NK-92 (cell line): ENCODE data around the gene MRM2.

Experiments used
- DNase-seq: peaks from one replicate; lab custom pipeline; 2025; ENCODE audit not compliant: unreplicated experiment; lab: John Stamatoyannopoulos, UW

MRM2 gene

DNA sequence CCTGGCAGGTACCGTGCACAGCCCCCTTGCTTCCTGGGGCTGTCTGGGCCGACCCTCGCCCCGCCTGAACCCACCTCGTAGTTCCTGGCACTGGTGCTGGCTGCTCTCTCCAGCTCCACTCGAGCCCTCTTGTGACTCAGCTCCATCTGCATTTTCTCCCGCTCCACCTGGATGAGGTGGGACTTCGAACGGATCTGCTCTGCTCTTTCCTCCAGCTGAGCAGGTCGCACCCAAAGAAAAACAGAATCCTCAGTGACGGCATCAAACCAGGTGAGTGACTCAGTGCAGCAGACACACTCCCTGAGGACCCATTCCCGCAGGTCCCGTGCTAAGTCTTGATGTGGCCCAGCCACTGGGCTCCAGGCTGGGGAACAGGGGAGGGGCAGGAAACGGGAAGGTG is 16.7 kb downstream of the MRM2 start:
- no peak for DNase-seq

DNA sequence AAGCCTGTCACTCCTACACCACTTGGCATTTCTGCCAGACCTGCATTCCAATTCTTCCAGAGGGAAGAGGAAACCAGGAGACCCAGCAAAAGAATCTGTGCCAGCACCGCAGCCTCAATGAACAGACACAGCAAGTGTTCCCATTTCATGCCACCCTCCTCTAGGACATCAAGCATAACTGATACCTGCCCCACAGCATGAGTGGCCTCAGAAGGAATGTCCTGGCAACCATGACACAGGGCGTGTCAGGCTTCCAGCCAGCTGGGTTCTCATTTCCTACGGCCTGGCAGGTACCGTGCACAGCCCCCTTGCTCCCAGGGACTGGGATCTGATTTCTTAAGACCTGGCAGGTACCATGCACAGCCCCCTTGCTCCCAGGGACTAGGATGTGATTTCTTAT is 17.1 kb downstream of the MRM2 start:
- no peak for DNase-seq

DNA sequence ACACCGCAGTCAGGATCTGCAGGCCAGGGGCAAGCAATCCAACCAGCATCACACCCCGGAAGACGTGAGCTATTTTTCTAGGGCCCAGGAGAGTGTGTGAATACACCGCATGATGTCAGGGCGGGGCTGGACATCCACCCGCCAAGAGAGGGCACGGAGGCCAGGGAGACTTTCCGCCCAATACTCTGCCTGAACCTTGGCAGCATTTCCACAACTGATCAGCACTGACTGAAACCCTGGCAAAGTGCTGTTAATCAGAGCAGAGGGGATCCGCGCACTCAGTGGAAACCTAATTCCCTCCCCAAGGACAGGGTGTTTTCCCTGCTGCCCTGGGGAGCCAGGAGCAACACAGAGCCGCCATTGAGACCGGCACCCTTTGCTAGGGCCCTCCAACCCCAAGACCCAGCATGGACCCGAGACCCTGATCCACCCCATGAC is 17.5 kb downstream of the MRM2 start:
- no peak for DNase-seq

DNA sequence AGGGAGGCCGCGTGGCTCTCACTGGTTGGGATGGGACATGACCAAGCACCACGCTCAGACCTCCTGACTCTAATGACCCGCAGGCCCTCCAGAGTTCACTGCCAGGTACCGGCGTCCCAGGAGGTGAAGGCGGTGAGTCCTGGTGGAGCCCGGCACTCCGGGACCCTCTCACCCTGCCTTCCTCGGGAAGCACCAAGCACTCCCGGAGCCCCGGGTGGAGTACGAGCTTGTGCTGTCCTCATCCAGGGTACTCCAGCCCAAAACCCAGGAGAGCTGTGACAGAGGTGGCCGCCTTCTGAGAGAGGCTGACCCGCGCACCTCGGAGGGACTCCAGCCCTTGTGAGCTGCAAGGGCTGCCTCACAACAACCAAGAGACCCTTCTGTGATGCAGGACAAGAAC is 18.7 kb downstream of the MRM2 start:
- no peak for DNase-seq

DNA sequence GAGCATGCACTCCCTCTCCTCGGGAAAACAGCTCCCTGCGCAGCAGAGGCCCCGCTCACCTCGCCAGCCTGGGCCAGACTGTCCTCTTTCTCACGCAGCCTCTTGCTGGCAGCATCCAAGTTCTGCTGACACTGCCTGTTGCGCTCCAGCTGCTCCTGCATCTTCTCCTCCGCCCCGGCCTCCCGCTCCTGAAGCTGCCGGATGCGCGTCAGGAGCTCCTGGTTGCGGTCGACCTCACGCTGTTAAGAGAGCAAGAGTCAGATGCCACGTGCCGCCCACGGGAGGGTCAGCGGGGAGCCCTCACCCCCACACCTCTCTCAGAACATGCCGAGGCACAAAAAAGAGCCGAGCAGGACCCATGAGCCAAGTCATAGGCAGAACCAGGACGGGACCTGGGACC is 19.5 kb downstream of the MRM2 start:
- no peak for DNase-seq

DNA sequence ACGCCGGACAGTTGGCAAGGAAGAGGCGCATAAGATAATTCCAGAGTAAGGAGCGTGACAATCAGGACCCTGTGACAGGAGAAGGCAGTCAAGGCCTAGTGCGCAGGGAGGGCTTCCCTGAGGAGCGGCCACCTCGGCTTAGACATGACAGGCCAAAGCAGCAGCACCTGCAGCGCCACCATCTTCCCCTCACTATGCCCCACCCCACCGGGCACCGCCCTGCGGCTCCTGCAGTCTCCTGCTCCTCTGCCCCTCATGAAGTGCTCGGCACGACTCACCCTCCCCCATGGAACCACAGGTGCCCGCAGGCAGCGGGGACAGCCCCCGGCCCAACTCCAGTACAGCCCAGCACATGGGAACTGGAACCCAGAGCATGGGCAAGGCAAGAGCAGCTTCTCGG is 21.1 kb downstream of the MRM2 start:
- no peak for DNase-seq

DNA sequence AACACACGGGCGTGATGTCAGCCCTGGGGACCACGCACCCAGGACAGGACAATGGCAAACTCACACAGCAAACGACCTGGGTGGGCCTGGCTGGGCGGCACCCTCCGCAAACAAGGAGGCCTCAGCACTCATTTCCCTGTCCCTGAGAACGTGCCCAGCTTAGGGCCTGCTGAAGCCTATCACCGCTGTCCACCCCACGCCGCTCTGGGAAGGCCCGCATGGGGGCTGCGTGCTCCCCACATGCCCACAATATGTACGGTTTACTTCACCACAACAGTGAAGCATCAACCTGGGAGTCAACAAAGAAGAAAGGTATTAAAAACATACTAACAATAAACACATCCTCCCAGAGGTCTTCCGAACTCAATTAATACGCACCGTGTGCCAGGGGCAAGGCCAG is 21.5 kb downstream of the MRM2 start:
- no peak for DNase-seq

DNA sequence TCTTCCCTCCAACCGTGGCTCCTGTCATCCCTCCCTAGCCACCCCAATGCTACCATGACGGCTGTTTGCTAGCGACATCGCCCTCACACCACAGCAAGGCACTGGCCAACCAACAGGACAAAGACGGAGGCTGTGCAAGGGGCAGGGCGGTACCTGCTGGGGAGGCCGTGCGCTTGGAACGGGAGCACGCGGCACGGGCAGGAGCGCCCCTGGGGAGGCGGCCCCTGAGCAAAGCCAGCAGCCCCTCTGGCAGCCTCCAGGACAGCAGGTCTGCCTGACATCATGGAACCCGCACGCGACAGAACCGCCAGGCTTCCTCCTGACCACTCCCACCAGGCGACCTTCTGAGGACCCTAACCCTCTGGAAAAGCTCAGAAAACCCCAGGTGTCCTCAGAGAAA is 22.0 kb downstream of the MRM2 start:
- no peak for DNase-seq

DNA sequence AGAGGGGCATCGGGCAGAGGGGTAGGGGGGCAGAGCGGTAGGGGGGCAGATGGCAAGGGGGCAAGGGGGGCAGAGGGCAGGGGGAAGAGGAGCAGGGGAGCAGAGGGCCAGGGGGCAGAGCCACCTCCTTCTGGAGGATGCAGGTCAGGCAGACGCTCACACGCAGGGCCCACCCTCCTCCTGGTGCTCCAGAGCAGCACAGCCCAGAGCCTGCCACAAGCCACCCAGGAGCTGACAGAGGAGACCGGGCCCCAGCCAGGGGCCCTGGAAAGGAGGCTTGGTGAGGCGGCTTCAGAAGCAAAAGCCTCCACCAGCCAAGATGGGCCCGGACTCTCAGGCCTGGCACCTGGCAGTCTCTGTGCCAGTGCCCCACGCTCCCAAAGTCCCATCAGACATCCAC is 22.4 kb downstream of the MRM2 start:
- DNase-seq: no peak

DNA sequence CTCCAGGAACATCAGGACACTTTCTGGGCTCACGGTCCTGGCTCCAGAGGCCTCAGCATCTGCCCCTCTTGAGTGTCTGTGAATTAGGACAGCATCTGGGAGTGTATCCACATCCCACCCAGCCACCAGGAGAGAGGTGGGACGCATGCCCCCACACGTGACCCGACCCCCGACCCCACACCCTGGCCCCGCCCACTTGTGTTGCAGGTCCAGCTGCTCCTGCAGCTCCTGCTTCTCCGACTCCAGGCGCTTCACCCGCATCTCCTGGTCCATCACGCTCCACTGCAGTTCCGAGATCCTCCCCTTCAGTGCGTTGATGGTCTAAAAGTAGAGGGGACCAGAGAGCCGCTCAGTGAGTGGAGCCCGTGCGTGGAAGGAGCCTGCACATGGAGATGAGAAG is 22.9 kb downstream of the MRM2 start:
- DNase-seq: no peak

DNA sequence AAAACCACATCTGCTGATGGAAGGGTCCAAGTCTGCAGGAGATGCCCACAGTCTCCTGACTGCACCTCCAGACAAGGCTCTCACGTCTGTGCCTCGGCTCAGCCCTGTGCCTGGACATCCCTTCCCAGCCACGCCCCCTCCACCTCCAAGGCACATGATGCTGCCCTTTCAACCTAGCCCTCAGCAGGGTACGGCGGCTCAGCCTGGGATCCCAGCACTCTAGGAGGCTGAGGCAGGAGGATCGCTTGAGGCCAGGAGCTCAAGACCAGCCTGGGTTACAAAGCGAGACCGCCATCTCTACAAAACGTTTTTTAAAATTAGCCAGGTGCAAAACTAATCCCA is 23.6 kb downstream of the MRM2 start:
- no peak for DNase-seq

DNA sequence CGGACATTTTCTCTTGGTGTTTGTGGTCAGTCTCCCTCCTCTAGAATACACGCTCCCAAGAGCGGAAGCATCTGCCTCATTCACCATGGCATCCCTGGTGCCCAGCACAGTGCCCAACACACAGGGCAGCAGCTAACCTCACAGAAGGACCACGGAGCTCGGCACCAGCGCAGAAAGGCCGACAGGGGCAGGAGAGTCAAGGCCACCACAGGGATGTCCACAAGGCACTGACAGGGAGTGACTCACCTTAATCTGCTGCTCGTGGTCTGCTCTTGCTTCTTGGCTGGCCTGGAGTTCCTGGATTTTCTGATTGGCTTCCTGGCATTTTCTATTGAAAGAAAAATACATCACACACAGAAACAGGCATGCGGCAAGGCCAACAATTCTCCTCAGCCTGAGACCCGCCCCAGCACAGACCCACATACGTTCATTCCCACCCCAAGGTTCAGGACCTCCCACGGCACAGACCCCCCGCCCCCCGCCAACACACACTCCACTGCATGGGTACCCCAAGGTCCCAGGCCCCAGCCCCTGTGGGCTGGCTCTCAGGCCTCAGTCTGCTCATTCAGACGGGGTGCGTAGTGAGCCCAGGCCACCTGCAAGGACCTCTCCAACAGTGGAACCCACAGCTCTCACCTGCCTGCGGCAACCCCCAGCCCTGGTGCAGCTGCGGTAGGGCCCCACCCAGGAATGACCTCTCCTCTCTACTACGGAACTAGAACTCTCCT is 24.1 kb downstream of the MRM2 start:
- no peak for DNase-seq

DNA sequence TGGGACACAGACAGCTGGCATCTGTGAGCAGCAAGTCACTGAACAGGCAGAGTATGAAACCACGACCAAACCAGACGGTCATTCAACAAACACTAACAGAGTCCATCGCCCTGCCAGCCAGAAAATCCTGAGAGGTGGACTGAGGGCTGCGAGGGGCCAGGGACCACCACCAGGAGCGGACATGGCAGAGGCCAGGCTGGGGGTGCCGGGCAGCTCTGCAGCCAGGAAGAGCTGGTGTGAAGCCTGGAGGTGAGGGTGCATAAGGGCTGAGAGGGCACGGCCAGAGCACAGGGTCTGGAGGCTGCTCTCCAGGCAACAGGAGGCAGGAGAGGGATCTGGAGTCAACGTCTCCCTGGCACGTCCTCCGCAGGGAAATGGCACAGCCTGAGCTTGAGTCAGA is 24.8 kb downstream of the MRM2 start:
- DNase-seq: no peak

DNA sequence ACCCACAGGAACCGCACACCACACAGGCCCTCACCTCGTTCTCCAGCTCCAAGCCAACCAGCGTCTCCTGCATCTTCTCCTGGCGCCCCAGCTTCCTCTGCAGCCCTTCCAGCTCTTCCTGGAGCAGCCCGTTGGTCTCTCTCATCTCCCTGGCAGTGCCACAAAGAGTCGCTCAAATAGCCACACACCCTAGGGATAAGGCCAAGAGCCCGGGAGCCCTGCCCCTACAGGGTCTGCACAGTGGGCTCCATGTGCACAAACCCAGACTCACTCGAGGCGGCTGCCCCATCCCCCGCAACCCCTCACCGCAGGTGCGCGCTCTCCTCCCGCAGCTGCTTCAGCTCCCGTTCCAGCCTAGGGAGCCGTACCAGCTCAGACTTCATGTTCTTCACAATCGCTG is 26.2 kb downstream of the MRM2 start:
- DNase-seq: no peak

DNA sequence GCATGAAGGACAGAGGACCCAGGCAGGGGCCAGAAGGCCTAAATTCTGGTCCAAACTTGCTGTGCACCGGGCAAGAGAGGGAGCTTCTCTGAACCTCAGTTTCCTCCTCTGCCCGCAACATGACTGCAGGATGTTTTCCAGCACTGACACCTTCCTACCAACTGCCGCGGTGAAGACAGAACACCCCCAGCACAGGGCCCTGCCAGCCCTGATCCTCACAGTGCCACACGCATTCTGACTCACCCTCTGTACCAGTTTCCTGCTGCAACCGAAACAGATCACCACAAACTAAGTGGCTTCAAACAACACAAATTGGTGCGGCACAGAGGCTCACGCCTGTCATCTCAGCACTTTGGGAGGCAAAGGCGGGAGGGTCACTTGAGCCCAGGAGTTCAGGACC is 27.4 kb downstream of the MRM2 start:
- no peak for DNase-seq

DNA sequence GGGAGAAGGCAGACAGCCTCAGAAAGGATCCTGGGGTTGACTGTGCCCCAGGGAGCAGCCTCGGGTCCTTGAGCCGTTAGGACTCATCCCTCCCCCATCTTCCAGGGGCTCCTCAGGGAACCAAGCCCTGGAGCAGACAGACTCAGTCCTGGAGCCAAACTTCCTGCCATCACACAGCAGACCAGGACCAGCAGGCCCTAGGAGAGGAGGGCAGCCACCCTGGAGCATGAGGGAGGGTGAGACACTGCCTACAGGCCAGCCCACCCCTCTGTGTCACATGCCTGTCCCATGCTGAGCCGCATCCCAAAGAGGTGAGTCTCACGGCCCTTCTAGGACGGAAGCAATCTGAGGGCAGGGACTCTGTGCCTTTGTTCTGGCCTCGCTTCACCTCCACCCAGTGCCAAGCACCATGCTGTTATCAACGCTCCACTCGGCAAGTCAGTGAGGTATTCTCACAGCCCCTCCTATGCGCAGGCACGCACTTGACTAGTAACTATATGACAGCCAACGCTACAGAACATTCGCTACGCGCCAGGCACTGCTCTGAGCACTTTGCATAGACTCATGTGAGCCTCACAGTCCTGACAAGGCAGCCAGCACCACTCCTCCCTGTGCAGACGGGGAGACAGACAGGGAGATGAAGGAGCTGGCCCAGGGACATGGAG is 28.3 kb downstream of the MRM2 start:
- no peak for DNase-seq

DNA sequence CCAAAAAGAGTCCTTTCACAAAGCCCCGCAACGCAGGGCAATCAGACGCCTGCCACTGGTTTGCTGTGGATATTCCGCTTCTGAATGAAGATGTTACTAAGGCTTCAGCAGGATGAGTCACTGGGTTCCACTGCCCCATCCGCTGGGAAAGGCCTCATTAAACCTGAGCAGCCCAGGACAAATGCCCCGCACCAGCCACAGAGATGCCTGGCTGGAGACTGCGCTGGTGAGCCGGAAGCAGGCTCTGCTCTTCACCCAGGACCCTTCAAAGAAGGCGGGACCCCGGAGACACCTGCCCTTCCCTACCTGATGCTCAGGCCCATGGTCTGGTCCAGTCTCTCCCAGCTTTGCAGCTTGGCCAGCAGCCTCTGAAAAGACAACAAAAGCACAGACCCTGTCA is 29.1 kb downstream of the MRM2 start:
- DNase-seq: no peak

DNA sequence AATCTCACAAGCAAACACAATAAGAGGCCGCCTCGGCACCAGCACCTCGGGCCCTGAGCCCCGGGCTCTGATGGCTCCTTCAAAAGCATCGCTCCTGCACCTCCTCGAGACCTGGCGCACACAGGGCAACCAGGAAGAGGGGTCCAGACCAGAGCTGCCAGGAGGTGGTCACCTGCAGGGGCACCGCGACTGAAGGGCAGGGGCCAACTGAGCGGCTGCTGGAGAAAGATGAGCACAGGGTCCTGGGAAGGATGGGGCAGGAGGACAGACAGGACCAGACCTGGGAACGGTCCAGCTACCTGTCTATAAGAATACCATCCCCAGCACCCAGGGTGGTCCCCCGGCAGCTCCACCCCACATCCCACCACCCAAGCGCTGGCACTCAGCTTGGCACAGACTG is 30.1 kb downstream of the MRM2 start:
- no peak for DNase-seq

DNA sequence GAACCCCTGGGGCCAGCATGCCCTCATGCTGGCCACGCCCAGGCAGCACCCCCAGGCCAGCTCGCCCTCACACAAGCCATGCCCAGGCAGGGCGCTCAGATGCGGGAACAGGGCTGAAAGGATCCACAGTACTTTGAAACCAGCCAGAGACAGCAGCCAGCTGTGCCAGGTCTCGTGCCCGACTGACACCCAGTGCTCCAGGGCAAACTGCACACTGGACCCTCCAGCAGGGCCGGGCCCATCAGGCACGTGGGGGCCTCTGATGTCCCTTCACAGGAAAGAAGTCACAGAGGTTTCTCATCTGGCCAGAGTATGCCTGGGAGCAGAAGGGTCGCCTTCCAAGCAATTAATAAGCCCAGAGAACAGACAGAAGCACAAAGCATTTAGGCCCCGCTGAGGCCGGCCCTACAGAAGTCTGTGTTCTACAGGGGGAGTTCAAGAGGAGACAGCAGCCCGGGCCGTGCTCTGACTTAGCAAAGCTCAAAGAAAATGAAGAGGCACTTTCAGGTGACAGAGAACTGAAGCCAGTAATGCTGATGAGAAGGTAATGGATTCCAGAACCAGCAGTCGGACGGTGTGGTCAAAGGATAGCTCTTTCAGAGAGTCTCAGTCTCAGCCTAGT is 30.6 kb downstream of the MRM2 start:
- no peak for DNase-seq

DNA sequence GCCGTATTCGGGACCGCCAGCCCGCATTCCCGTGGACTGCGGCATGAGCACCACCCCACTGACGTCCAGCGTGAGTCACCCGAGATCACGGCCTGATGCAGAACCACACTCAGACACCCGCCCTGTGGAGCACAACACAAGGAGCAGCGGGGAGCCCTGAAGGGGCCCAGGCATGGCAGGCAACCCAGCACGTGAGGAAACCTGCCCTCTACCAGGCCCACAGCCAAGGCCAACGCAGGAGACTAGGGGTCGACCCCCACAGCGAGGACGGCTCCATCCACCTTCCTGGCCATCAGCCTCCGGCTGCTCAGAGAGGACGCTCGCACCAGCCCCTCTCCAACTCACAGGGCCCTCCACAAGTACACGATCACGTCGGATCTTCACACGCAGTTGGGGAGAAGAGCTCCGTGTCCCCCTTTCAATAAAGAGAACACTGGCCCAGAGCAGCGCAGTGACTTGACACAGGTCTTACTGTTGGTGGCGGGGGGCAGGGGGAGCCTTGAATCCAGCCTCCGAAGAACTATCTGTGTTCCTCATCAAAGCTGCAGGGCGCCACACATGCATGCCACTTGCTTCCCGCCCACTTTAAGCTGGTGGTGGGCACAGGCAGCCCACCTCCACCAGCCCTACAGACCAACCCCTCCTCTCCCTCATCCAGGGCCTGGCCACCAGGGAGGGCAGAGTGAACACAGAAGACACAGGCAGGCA is 31.3 kb downstream of the MRM2 start:
- no peak for DNase-seq

DNA sequence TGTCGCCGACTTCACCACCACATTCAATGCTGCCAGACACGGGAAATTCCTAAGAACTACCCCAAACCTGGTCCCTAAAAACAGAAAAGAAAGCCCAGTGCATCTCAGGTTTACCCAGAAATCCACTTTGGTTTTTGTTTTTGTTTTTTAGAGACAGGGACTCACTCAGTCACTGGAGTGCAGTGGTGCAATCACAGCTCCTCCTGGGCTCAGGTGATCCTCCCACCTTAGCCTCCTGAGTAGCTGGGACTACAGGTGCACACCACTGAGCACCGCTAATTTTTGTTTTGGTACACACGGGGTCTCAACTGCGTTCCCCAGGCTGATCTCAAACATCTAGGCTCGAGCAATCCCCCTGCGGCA is 32.1 kb downstream of the MRM2 start:
- DNase-seq: no peak
